Fibroblast of mammary gland (primary cell): ENCODE measurements around the gene RAD23B.
"Not testable (repeated sequence)": the region's sequence is repeated elsewhere in the genome, so short reads cannot be mapped to it uniquely, and the experiment has no call there.

Source experiments
- DNase-seq: peaks from one replicate; pipeline ENCODE4 v3.0.0-alpha.2; 2010; ENCODE audit warnings: low read depth
- H3K4me3 ChIP-seq: 2 replicates; pipeline ENCODE4 v1.5.1; 2011; ENCODE audit warnings: low read depth, mild to moderate bottlenecking, low read length, moderate library complexity; ENCODE audit not compliant: control insufficient read depth
- TF ChIP-seq, protein P1 (sequence below): conservative IDR thresholded peaks from 2 replicates; pipeline ENCODE4 v1.5.1; 2011; ENCODE audit warnings: low read depth, low read length, inconsistent platforms; ENCODE audit not compliant: control insufficient read depth, insufficient read depth

The RAD23B gene

DNA sequence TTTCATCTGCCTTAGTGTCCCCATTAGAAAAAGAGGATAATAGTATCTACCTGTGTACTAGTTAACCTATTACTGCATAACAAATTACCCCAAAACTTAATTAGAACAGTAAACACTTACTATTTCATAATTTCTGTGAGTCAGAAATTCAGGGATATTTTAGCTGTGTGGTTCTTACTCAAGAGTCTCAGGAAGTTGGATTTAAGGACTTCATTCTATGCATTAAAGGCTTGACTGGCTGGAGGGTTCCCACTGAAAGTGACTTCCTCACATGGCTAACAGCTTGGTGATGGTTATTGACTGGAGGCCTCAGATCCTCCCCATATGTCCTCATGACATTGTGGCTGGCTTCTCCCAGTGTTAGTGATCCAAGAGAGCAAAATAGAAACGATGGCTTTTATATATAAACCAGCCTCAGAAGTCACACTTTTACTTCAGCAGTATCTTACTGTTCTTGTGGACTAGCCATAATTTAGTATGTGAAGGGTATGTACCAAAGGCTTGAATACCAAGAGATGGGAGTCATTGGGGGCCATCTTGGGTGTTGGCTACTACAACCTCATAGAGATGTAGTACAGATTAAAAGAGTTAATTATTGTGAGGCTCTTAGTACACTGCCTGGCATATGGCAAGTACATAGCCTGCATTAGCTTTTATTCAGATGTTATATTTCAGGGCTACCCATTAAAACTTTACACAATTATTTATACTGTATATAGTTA lies 9.9 kb downstream of the RAD23B start:
- peak; percentile 28 for DNase-seq
- TF ChIP-seq, protein P1, sequence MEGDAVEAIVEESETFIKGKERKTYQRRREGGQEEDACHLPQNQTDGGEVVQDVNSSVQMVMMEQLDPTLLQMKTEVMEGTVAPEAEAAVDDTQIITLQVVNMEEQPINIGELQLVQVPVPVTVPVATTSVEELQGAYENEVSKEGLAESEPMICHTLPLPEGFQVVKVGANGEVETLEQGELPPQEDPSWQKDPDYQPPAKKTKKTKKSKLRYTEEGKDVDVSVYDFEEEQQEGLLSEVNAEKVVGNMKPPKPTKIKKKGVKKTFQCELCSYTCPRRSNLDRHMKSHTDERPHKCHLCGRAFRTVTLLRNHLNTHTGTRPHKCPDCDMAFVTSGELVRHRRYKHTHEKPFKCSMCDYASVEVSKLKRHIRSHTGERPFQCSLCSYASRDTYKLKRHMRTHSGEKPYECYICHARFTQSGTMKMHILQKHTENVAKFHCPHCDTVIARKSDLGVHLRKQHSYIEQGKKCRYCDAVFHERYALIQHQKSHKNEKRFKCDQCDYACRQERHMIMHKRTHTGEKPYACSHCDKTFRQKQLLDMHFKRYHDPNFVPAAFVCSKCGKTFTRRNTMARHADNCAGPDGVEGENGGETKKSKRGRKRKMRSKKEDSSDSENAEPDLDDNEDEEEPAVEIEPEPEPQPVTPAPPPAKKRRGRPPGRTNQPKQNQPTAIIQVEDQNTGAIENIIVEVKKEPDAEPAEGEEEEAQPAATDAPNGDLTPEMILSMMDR, result no peak
- H3K4me3 ChIP-seq, result no peak overlapping the region

DNA sequence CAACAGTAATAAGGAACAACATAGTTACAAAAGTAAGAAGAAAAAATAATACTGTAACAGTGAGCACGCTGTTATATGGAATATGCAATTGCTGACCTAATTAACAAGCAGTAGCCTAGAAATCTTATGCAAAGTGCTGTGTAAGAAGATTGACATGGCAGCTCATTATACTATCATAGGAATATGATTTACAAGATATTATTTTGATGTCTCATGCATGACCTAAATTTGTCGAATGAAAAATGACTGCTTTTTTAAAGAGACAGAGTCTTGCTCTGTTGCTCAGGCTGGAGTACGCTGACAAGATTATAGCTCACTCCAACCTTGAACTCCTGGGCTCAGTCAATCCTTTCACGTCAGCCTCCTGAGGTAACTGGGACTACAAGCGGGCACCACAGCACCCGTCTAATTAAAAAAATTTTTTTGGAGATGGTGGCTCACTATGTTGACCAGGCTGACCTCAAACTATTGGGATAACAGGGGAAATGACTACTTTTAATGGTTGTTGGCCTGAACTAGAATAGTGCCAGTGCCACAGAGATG lies 10.5 kb downstream of the RAD23B start:
- DNase-seq, result no peak
- no peak overlapping the region for H3K4me3 ChIP-seq
- TF ChIP-seq, protein P1, result no peak

DNA sequence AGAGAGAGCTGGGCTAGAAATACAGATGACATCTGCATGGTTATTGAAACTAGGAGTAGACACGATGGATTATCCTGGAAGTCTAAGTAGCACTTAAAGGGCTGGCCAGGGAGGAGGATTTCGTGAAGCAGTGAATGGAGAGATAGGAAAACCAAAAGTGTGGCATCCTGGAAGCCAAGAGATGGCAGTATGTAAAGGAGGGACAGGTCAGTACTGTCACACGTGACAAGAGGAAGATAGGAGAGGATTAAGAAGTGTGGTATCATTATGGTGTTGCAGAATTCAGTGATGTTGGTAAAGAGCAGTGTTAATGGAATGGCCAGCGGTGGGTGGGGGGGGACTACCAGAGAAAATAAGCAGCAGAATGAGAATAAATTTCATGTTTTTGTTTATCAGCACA lies 11.7 kb downstream of the RAD23B start:
- DNase-seq, result no peak
- no peak overlapping the region for H3K4me3 ChIP-seq
- TF ChIP-seq, protein P1, result no peak

DNA sequence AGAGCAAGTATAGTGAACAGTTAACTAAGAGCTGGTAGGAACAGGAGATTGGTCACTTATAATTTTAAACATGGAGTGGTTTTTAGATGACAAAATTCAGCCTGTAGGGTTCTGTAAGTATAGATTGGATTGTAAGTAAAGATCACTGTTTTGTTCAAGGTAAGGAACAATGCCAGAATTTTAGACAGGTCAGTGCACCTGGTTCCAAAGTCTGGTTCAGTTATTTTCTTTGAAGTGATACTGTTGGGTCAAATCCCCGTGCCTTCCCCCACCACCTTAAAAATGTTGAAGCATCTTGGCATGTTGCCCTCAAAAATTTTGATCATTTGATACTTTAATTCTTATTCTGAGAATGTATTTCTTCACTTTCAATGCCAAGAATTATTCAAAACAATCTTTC lies 12.9 kb downstream of the RAD23B start:
- H3K4me3 ChIP-seq, result no peak overlapping the region
- TF ChIP-seq, protein P1, result no peak
- DNase-seq, result no peak

DNA sequence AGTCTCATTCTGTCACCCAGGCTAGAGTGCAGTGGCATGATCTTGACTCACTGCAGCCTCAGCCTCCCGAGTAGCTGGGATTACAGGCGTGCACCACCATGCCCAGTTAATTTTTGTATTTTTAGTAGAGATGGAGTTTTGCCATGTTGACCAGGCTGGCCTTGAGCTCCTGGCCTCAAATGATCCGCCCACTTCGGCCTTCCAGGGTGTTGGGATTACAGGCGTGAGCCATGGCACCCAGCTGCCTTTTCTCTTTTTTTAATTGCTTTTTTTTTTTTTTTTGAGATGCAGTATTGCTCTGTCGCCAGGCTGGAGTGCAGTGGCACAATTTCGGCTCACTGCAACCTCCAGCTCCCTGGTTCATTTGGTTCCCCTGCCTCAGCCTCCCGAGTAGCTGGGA lies 13.5 kb downstream of the RAD23B start:
- H3K4me3 ChIP-seq, DNase-seq: not testable (repeated sequence)

DNA sequence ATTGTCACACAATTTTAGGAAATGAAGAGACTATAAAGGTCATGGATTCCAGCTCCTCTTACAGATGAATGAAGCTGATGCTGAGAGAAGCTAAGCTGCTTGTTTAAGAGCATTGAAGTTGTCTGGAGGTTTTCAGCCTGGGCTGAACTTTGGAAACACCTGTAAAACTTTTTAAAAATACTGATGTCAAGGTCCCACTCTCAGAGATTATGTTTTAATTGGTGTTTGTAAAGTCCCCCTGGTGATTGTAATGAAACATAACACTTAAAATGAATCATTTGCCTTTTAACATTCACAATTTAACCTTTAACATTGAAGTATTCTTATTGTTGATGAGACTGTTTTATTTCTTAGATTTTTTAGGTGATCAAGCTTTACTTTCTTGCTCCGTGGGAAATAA lies 16.4 kb downstream of the RAD23B start:
- no peak overlapping the region for H3K4me3 ChIP-seq
- DNase-seq, result peak; percentile 21
- TF ChIP-seq, protein P1, result peak; percentile 29

DNA sequence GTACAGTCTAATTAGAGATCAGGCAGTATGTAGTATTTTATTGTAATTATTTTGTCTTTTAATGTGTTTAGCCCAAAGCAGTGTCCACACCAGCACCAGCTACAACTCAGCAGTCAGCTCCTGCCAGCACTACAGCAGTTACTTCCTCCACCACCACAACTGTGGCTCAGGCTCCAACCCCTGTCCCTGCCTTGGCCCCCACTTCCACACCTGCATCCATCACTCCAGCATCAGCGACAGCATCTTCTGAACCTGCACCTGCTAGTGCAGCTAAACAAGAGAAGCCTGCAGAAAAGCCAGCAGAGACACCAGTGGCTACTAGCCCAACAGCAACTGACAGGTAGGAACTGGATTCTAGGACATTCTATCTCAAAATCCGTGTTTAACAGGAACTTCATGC lies 23.2 kb downstream of the RAD23B start:
- DNase-seq, result no peak
- TF ChIP-seq, protein P1, result no peak
- H3K4me3 ChIP-seq, result no peak overlapping the region
